ENCODE measurements around the gene NDUFS6. TPM values are rescaled to one million over a fixed set of nuclear protein-coding genes. Genes with fewer than 3 reads are reported as not detected.

Gene NDUFS6
- total RNA-seq, 1 donor from 2014 or later = 21.3 TPM

- H3K27me3 ChIP-seq (ENCODE audit: low read depth) = no peaks in the 10 kb centered on the region
- H3K4me1 ChIP-seq = no peaks in the 10 kb centered on the region
- H3K9me3 ChIP-seq = no peaks in the 10 kb centered on the region
- peaks cover 13% of the 10 kb centered on the region for H3K36me3 ChIP-seq
- no peak for DNase-seq
- peak in 1 of 2 donors; percentile 11 for ATAC-seq
- H3K27ac ChIP-seq = no peak overlapping the region
- intact Hi-C loops (cut with DNase I) = no loop called here
- no peak overlapping the region for H3K4me3 ChIP-seq
- no peak for TF ChIP-seq CTCF (IDR thresholded peaks at IDR 0.05)
These were observed 26.0 kb downstream of the NDUFS6 start for GRCh38 chr5:1827025-1827885.

GRCh38 chr5:1827886-1828397 lies 26.7 kb downstream of the NDUFS6 start:
- TF ChIP-seq CTCF (IDR thresholded peaks at IDR 0.05) = no peak
- peak in 1 of 2 donors; percentile 24 for ATAC-seq
- intact Hi-C loops (cut with DNase I) = no loop called here

GRCh38 chr5:1830571-1831228 lies 29.5 kb downstream of the NDUFS6 start:
- H3K27me3 ChIP-seq (ENCODE audit: low read depth) = peaks cover 18% of the 10 kb centered on the region
- H3K9me3 ChIP-seq = no peaks in the 10 kb centered on the region
- no peak overlapping the region for H3K4me3 ChIP-seq
- no peak overlapping the region for H3K27ac ChIP-seq
- DNase-seq (no peak), ATAC-seq (no peak)
- TF ChIP-seq CTCF (IDR thresholded peaks at IDR 0.05) = no peak
- H3K36me3 ChIP-seq = no peaks in the 10 kb centered on the region
- no peaks in the 10 kb centered on the region for H3K4me1 ChIP-seq
- intact Hi-C loops (cut with DNase I) = no loop called here

More at GRCh38 chr5:1827886-1828397, 26.7 kb downstream of the NDUFS6 start:
- H3K4me1 ChIP-seq = no peaks in the 10 kb centered on the region
- no peak overlapping the region for H3K4me3 ChIP-seq
- no peak for DNase-seq
- H3K9me3 ChIP-seq = no peaks in the 10 kb centered on the region
- no peak overlapping the region for H3K27ac ChIP-seq
- peaks cover 4% of the 10 kb centered on the region for H3K27me3 ChIP-seq (ENCODE audit: low read depth)
- H3K36me3 ChIP-seq = peaks cover 13% of the 10 kb centered on the region

GRCh38 chr5:1831257-1831656 lies 30.1 kb downstream of the NDUFS6 start:
- H3K27me3 ChIP-seq (ENCODE audit: low read depth) = peaks cover 21% of the 10 kb centered on the region
- no peak for DNase-seq
- H3K9me3 ChIP-seq = no peaks in the 10 kb centered on the region
- no peaks in the 10 kb centered on the region for H3K36me3 ChIP-seq
- intact Hi-C loops (cut with DNase I) = no loop called here
- H3K4me3 ChIP-seq = no peak overlapping the region
- H3K4me1 ChIP-seq = no peaks in the 10 kb centered on the region
- no peak for TF ChIP-seq CTCF (IDR thresholded peaks at IDR 0.05)
- no peak for ATAC-seq
- H3K27ac ChIP-seq = no peak overlapping the region

GRCh38 chr5:1831677-1832313 lies 30.6 kb downstream of the NDUFS6 start:
- Histone ChIP-seq H3K4me1 (no peaks in the 10 kb centered on the region), H3K9me3 (no peaks in the 10 kb centered on the region), H3K36me3 (no peaks in the 10 kb centered on the region), H3K4me3 (no peak overlapping the region), H3K27ac (no peak overlapping the region), H3K27me3 (ENCODE audit: low read depth) (peaks cover 25% of the 10 kb centered on the region)
- intact Hi-C loops (cut with DNase I) = no loop called here
- no peak for DNase-seq
- TF ChIP-seq CTCF (IDR thresholded peaks at IDR 0.05) = no peak
- no peak for ATAC-seq

Measured in lower lobe of right lung (tissue), 2 donors.